Activated naive CD8-positive, alpha-beta T cell treated with anti-CD3 and anti-CD28 coated beads for 36 hours (primary cell): ENCODE data around the gene TPP2. TPM values are rescaled to one million over a fixed set of nuclear protein-coding genes. Genes with fewer than 3 reads are reported as not detected.

ENCODE experiments used
- DNase-seq: peaks from one replicate; pipeline ENCODE4 v3.0.0; 2021
- H3K27ac Mint-ChIP-seq: one replicate; pipeline ENCODE4 v1.8.0; 2022; ENCODE audit warnings: mild to moderate bottlenecking, moderate library complexity, mixed read lengths
- H3K27me3 Mint-ChIP-seq: one replicate; pipeline ENCODE4 v1.8.0; 2022; ENCODE audit warnings: mild to moderate bottlenecking, mixed read lengths
- H3K36me3 Mint-ChIP-seq: one replicate; pipeline ENCODE4 v1.8.0; 2021; ENCODE audit warnings: mild to moderate bottlenecking, mixed read lengths
- H3K4me1 Mint-ChIP-seq: one replicate; pipeline ENCODE4 v1.8.0; 2021; ENCODE audit warnings: mixed read lengths
- H3K4me3 Mint-ChIP-seq: one replicate; pipeline ENCODE4 v1.8.0; 2022; ENCODE audit warnings: mild to moderate bottlenecking, moderate library complexity, mixed read lengths
- H3K9me3 Mint-ChIP-seq: one replicate; pipeline ENCODE4 v1.8.0; 2022; ENCODE audit warnings: mixed read lengths
- total RNA-seq, 2 experiments: library from RNA; stranded (reverse); gene quantifications; one replicate each; pipeline ENCODE4 v1.2.3, GENCODE V29; 2021

TPP2 gene
- total RNA-seq, 2 experiments from 2014 or later: 78.4 to 84.0 TPM

- Mint-ChIP-seq H3K27ac (no peak overlapping the region), H3K4me3 (no peak overlapping the region), H3K36me3 (no peaks in the 10 kb centered on the region), H3K27me3 (no peaks in the 10 kb centered on the region), H3K4me1 (peaks cover 22% of the 10 kb centered on the region), H3K9me3 (peaks cover 2% of the 10 kb centered on the region)
- no peak for DNase-seq
Measured at GRCh38 chr13:102686024-102686423, 89.2 kb downstream of the TPP2 start.

- H3K27me3 Mint-ChIP-seq: no peaks in the 10 kb centered on the region
- peaks cover 18% of the 10 kb centered on the region for H3K4me1 Mint-ChIP-seq
- DNase-seq: no peak
- no peak overlapping the region for H3K27ac Mint-ChIP-seq
- H3K9me3 Mint-ChIP-seq: peaks cover 2% of the 10 kb centered on the region
- H3K36me3 Mint-ChIP-seq: no peaks in the 10 kb centered on the region
- no peak overlapping the region for H3K4me3 Mint-ChIP-seq
Measured at GRCh38 chr13:102687520-102687919, 90.7 kb downstream of the TPP2 start.

GRCh38 chr13:102688306-102688973 is 91.7 kb downstream of the TPP2 start:
- Mint-ChIP-seq H3K27ac (no peak overlapping the region), H3K27me3 (peaks cover 4% of the 10 kb centered on the region), H3K4me1 (peaks cover 14% of the 10 kb centered on the region), H3K4me3 (no peak overlapping the region), H3K36me3 (no peaks in the 10 kb centered on the region), H3K9me3 (no peaks in the 10 kb centered on the region)
- no peak for DNase-seq

GRCh38 chr13:102690883-102691282 is 94.1 kb downstream of the TPP2 start:
- Mint-ChIP-seq H3K27ac (no peak overlapping the region), H3K9me3 (no peaks in the 10 kb centered on the region), H3K27me3 (peaks cover 14% of the 10 kb centered on the region), H3K4me1 (peaks cover 14% of the 10 kb centered on the region), H3K36me3 (no peaks in the 10 kb centered on the region), H3K4me3 (no peak overlapping the region)
- DNase-seq: no peak

- no peak for DNase-seq
- Mint-ChIP-seq H3K36me3 (no peaks in the 10 kb centered on the region), H3K4me3 (no peak overlapping the region), H3K4me1 (peaks cover 4% of the 10 kb centered on the region), H3K27ac (no peak overlapping the region), H3K27me3 (peaks cover 14% of the 10 kb centered on the region), H3K9me3 (no peaks in the 10 kb centered on the region)
Measured at GRCh38 chr13:102692491-102692826, 95.7 kb downstream of the TPP2 start.

- Mint-ChIP-seq H3K27ac (no peak overlapping the region), H3K4me3 (no peak overlapping the region), H3K36me3 (no peaks in the 10 kb centered on the region), H3K4me1 (peaks cover 2% of the 10 kb centered on the region), H3K27me3 (peaks cover 14% of the 10 kb centered on the region), H3K9me3 (peaks cover under 1% of the 10 kb centered on the region)
- no peak for DNase-seq
Measured at GRCh38 chr13:102693250-102693649, 96.5 kb downstream of the TPP2 start.

GRCh38 chr13:102693776-102694175 is 97.0 kb downstream of the TPP2 start:
- DNase-seq: no peak
- H3K27me3 Mint-ChIP-seq: peaks cover 18% of the 10 kb centered on the region
- H3K36me3 Mint-ChIP-seq: no peaks in the 10 kb centered on the region
- no peak overlapping the region for H3K4me3 Mint-ChIP-seq
- H3K27ac Mint-ChIP-seq: no peak overlapping the region
- H3K9me3 Mint-ChIP-seq: peaks cover 4% of the 10 kb centered on the region
- H3K4me1 Mint-ChIP-seq: no peaks in the 10 kb centered on the region

- no peaks in the 10 kb centered on the region for H3K36me3 Mint-ChIP-seq
- H3K4me3 Mint-ChIP-seq: no peak within 1 kb of the TSS
- no peak for DNase-seq
- no peak within 1 kb of the TSS for H3K27ac Mint-ChIP-seq
- peaks cover 4% of the 10 kb centered on the region for H3K9me3 Mint-ChIP-seq
- no peaks in the 10 kb centered on the region for H3K4me1 Mint-ChIP-seq
- peaks cover 18% of the 10 kb centered on the region for H3K27me3 Mint-ChIP-seq
Measured at GRCh38 chr13:102694937-102695336, 98.2 kb downstream of the TPP2 start, which contains the start of gene METTL21C. Gene METTL21C (minus strand): TSS chr13:102695044. CDS start chr13:102694498, 546 bp downstream.

- Mint-ChIP-seq H3K27ac (no peak overlapping the region), H3K27me3 (peaks cover 18% of the 10 kb centered on the region)
Measured at GRCh38 chr13:102696465-102696864, 99.7 kb downstream of the TPP2 start.

GRCh38 chr13:102697264-102697663 is 100.5 kb downstream of the TPP2 start:
- Mint-ChIP-seq H3K9me3 (peaks cover 4% of the 10 kb centered on the region), H3K4me3 (no peak overlapping the region), H3K27ac (no peak overlapping the region), H3K27me3 (peaks cover 18% of the 10 kb centered on the region), H3K36me3 (no peaks in the 10 kb centered on the region), H3K4me1 (no peaks in the 10 kb centered on the region)
- DNase-seq: no peak

More at GRCh38 chr13:102696465-102696864, 99.7 kb downstream of the TPP2 start:
- DNase-seq: no peak
- peaks cover 4% of the 10 kb centered on the region for H3K9me3 Mint-ChIP-seq
- H3K36me3 Mint-ChIP-seq: no peaks in the 10 kb centered on the region
- no peaks in the 10 kb centered on the region for H3K4me1 Mint-ChIP-seq
- H3K4me3 Mint-ChIP-seq: no peak overlapping the region

GRCh38 chr13:102697929-102698648 is 101.3 kb downstream of the TPP2 start:
- DNase-seq: no peak
- Mint-ChIP-seq H3K27me3 (peaks cover 14% of the 10 kb centered on the region), H3K27ac (no peak overlapping the region), H3K9me3 (peaks cover 4% of the 10 kb centered on the region), H3K36me3 (no peaks in the 10 kb centered on the region), H3K4me1 (no peaks in the 10 kb centered on the region), H3K4me3 (no peak overlapping the region)

- Mint-ChIP-seq H3K4me1 (no peaks in the 10 kb centered on the region), H3K27me3 (peaks cover 14% of the 10 kb centered on the region), H3K4me3 (no peak overlapping the region), H3K36me3 (no peaks in the 10 kb centered on the region), H3K9me3 (peaks cover 4% of the 10 kb centered on the region), H3K27ac (no peak overlapping the region)
- no peak for DNase-seq
Measured at GRCh38 chr13:102698649-102698980, 101.8 kb downstream of the TPP2 start.

- Mint-ChIP-seq H3K4me1 (no peaks in the 10 kb centered on the region), H3K27ac (no peak overlapping the region), H3K4me3 (no peak overlapping the region), H3K9me3 (peaks cover 4% of the 10 kb centered on the region), H3K36me3 (no peaks in the 10 kb centered on the region), H3K27me3 (peaks cover 12% of the 10 kb centered on the region)
- no peak for DNase-seq
Measured at GRCh38 chr13:102699504-102699903, 102.7 kb downstream of the TPP2 start.

GRCh38 chr13:102700088-102701031 is 103.6 kb downstream of the TPP2 start:
- no peak overlapping the region for H3K4me3 Mint-ChIP-seq
- peaks cover 5% of the 10 kb centered on the region for H3K27me3 Mint-ChIP-seq
- DNase-seq: no peak
- H3K4me1 Mint-ChIP-seq: no peaks in the 10 kb centered on the region
- no peak overlapping the region for H3K27ac Mint-ChIP-seq
- H3K9me3 Mint-ChIP-seq: peaks cover 4% of the 10 kb centered on the region
- no peaks in the 10 kb centered on the region for H3K36me3 Mint-ChIP-seq

- Mint-ChIP-seq H3K4me1 (no peaks in the 10 kb centered on the region), H3K4me3 (no peak overlapping the region), H3K9me3 (peaks cover 4% of the 10 kb centered on the region), H3K27ac (no peak overlapping the region), H3K27me3 (peaks cover 5% of the 10 kb centered on the region), H3K36me3 (no peaks in the 10 kb centered on the region)
- no peak for DNase-seq
Measured at GRCh38 chr13:102701331-102701730, 104.5 kb downstream of the TPP2 start.
